H1 (cell line): ENCODE results near the gene PEX16.

ENCODE experiments used
- CHD1 ChIP-seq: IDR thresholded peaks from 2 replicates; pipeline ENCODE4 v1.6.1; 2012; ENCODE audit warnings: low read depth, low read length, improper control_type of control experiment
- CREB1 ChIP-seq: IDR thresholded peaks from 2 replicates; pipeline ENCODE4 v1.6.1; 2012; ENCODE audit warnings: inconsistent platforms
- EZH2 ChIP-seq: fragments of 200-600 bp; sonication (generic); IDR thresholded peaks from 2 replicates; pipeline ENCODE4 v1.7.1; 2012; ENCODE audit warnings: low read depth, mild to moderate bottlenecking, moderate library complexity, low read length, inconsistent platforms; ENCODE audit not compliant: severe bottlenecking
- GTF2F1 ChIP-seq: IDR thresholded peaks from 2 replicates; pipeline ENCODE4 v1.6.1; 2012; ENCODE audit warnings: low read depth, low read length, improper control_type of control experiment, borderline replicate concordance
- MAFK ChIP-seq: IDR thresholded peaks from 2 replicates; pipeline ENCODE4 v1.6.1; 2012; ENCODE audit warnings: low read depth, mild to moderate bottlenecking, improper control_type of control experiment, low read length
- SP1 ChIP-seq: IDR thresholded peaks from 2 replicates; pipeline ENCODE4 v1.6.1; 2011; ENCODE audit warnings: low read depth, low read length
- TF ChIP-seq, protein P1 (sequence below), 3 experiments: IDR thresholded peaks; 1 replicate in 2 of 3; 2 replicates in 1 of 3; pipeline versions ENCODE4 v1.5.1 to v1.6.1; 2011; ENCODE audit warnings: low read length in 3 of 3, mild to moderate bottlenecking in 3 of 3, inconsistent platforms in 2 of 3, low read depth in 1 of 3, moderate library complexity in 1 of 3; ENCODE audit not compliant: insufficient read depth in 1 of 3; ENCODE audit errors: control extremely low read depth in 1 of 3

DNA sequence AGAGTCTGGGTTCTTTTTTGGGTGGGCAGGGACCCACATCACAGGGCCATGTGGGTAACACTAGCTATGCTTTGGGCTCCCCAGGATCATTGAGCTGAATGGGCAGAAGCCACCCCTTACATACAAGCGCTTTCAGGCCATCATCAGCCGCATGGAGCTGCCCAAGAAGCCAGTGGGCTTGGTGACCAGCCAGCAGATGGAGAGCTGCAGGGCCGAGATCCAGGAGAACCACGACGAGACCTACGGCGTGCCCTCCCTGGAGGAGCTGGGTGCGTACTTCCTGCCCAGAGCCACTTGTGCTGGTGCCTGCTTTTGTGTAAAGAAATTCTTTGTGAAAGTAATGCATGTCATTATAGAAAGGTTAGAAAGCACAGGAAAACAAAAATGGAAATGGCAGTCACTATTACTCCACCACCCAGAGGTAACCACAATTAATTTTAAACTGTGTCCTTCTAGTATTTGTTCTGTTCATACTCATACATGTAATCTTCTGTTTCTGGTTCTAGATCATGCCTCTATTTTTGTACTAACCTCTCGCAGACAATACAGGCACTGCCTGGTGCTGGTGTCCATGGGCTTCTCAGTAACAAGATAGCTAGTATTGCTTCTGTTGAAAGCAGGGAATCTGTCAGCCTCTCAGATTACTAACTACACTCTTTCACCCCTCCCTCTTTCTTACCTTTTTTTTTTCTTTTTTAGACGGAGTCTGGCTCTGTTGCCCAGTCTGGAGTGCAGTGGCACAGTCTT, 56.7 kb downstream of the PEX16 start:
- TF ChIP-seq CREB1: no peak
- TF ChIP-seq, protein P1, sequence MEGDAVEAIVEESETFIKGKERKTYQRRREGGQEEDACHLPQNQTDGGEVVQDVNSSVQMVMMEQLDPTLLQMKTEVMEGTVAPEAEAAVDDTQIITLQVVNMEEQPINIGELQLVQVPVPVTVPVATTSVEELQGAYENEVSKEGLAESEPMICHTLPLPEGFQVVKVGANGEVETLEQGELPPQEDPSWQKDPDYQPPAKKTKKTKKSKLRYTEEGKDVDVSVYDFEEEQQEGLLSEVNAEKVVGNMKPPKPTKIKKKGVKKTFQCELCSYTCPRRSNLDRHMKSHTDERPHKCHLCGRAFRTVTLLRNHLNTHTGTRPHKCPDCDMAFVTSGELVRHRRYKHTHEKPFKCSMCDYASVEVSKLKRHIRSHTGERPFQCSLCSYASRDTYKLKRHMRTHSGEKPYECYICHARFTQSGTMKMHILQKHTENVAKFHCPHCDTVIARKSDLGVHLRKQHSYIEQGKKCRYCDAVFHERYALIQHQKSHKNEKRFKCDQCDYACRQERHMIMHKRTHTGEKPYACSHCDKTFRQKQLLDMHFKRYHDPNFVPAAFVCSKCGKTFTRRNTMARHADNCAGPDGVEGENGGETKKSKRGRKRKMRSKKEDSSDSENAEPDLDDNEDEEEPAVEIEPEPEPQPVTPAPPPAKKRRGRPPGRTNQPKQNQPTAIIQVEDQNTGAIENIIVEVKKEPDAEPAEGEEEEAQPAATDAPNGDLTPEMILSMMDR (IDR thresholded peaks at IDR 0.05; ENCODE audit: control extremely low read depth in 1 of 3, insufficient read depth in 1 of 3, low read depth in 1 of 3, low read length in 3 of 3): no peak
- TF ChIP-seq SP1: no peak
- no peak for TF ChIP-seq MAFK
- TF ChIP-seq EZH2: no peak
- TF ChIP-seq GTF2F1: no peak
- no peak for TF ChIP-seq CHD1
